Activated CD8-positive, alpha-beta T cell treated with anti-CD3 and anti-CD28 coated beads for 36 hours (primary cell): ENCODE data around the gene LIN54. TPM values are rescaled to one million over a fixed set of nuclear protein-coding genes. Genes with fewer than 3 reads are reported as not detected.

Experiments used
- ATAC-seq: fragments of 200-7000 bp; cut with Tn5 transposase; one replicate; pipeline ENCODE4 v1.10.0; 2021; ENCODE audit warnings: mild to moderate bottlenecking, moderate library complexity
- CTCF ChIA-PET: fragments of 350-600 bp; sonication (Branson Sonifier 250); formaldehyde crosslinking; loops from one replicate; lab custom pipeline; 2021; ENCODE audit warnings: antibody characterized with exemption; lab: Charles Lee
- POLR2A ChIA-PET: fragments of 350-600 bp; sonication (Branson Sonifier 250); formaldehyde crosslinking; loops from one replicate; lab custom pipeline; 2021; ENCODE audit warnings: antibody characterized with exemption; lab: Charles Lee
- DNase-seq: peaks from one replicate; pipeline ENCODE4 v3.0.0-alpha.2; 2020
- H3K27ac Mint-ChIP-seq: one replicate; pipeline ENCODE4 v1.8.0; 2021; ENCODE audit warnings: mild to moderate bottlenecking, mixed read lengths
- H3K27me3 Mint-ChIP-seq: one replicate; pipeline ENCODE4 v1.8.0; 2021; ENCODE audit warnings: mixed read lengths
- H3K36me3 Mint-ChIP-seq: one replicate; pipeline ENCODE4 v1.8.0; 2021; ENCODE audit warnings: low read depth, mixed read lengths
- H3K4me1 Mint-ChIP-seq: one replicate; pipeline ENCODE4 v1.8.0; 2021; ENCODE audit warnings: low read depth, mixed read lengths
- H3K4me3 Mint-ChIP-seq: one replicate; pipeline ENCODE4 v1.8.0; 2021; ENCODE audit warnings: mild to moderate bottlenecking, moderate library complexity, mixed read lengths
- H3K9me3 Mint-ChIP-seq: one replicate; pipeline ENCODE4 v1.8.0; 2021; ENCODE audit warnings: mixed read lengths
- intact Hi-C: fragments of 100-400 bp; cut with micrococcal nuclease; formaldehyde crosslinking; loops from one replicate; pipeline ENCODE4 v1.10.0; 2022
- total RNA-seq, 2 experiments: library from RNA; stranded (reverse); gene quantifications; one replicate each; pipeline ENCODE4 v1.2.3, GENCODE V29; 2021
- TF ChIP-seq, protein P1 (sequence below): fragments of 200-600 bp; IDR thresholded peaks from one replicate; pipeline ENCODE4 v1.8.0; 2022; ENCODE audit warnings: antibody characterized with exemption, mild to moderate bottlenecking

LIN54 gene
- total RNA-seq, 2 experiments from 2014 or later = 28.0 to 29.1 TPM

DNA sequence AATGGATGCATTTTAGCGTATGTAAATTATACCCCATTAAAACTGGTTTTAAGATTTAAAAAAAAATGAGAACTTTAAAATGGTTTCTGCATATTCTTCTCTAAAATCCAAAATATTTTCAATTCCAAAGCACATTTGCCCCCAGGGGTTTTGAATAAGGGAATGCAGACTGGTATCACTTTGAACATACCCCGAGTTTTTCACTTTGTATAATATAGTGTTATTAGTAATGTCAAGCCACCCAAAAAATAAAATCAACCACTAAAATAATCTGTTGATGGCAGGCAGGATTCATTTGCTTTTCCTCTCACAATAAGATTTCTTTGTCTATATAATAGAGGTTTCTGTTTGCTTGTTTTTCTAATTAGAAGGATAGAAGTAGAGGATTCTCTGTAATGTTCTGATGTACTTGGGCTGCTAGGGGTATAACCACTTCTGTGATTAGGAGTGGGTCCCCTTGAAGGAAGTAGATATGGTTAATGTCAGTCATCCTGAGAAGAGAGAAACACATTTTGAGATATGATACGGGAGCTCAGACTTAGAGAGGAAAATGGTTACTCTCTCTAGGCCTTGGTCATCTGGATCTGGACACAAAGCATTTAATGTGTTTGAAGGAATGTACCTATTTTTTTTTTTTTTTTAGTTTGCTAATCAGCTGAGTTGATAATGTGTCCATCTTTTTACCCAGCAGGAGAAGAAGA lies 9.3 kb upstream of the LIN54 start:
- CTCF ChIA-PET = interaction anchor here (0.9 kb wide), 1 partner anchor 13 kb away, joined by 3 read pairs; no protein-coding TSS in a partner anchor
- Mint-ChIP-seq H3K36me3 (no peaks in the 10 kb centered on the region), H3K27me3 (peaks cover under 1% of the 10 kb centered on the region), H3K4me3 (no peak overlapping the region), H3K4me1 (peaks cover 11% of the 10 kb centered on the region), H3K9me3 (peaks cover 1% of the 10 kb centered on the region), H3K27ac (no peak overlapping the region)
- ATAC-seq = peak; percentile 60
- intact Hi-C loops = no loop called here
- DNase-seq = no peak
- POLR2A ChIA-PET = no interaction called here
- TF ChIP-seq, protein P1, sequence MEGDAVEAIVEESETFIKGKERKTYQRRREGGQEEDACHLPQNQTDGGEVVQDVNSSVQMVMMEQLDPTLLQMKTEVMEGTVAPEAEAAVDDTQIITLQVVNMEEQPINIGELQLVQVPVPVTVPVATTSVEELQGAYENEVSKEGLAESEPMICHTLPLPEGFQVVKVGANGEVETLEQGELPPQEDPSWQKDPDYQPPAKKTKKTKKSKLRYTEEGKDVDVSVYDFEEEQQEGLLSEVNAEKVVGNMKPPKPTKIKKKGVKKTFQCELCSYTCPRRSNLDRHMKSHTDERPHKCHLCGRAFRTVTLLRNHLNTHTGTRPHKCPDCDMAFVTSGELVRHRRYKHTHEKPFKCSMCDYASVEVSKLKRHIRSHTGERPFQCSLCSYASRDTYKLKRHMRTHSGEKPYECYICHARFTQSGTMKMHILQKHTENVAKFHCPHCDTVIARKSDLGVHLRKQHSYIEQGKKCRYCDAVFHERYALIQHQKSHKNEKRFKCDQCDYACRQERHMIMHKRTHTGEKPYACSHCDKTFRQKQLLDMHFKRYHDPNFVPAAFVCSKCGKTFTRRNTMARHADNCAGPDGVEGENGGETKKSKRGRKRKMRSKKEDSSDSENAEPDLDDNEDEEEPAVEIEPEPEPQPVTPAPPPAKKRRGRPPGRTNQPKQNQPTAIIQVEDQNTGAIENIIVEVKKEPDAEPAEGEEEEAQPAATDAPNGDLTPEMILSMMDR = no peak

DNA sequence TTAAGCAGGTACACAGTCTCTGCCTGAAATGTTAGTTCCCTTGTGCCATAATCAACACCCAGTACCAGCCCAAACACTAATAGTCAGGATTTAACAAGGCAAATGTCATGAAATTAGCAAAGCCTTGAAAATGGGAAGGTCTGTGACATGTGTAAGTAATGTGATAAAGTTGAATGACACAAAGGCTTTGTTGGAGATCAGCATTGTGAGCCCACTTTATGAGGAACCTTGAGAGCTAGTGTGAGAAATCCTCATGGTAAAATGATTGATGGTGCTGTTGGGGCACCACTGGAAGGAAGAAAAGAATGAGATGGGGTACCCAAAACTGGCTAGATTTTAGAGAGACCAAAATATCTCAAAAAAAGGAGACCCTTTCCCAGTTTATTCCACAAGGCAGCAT lies 3.3 kb upstream of the LIN54 start:
- H3K9me3 Mint-ChIP-seq = no peaks in the 10 kb centered on the region
- TF ChIP-seq, protein P1 = no peak
- peak overlapping the region; percentile 32 for H3K27ac Mint-ChIP-seq
- POLR2A ChIA-PET = interaction anchor here (0.7 to 4.7 kb wide), 3 partner anchors 8 to 129 kb away, joined by 3 to 30 read pairs (median 8); partner anchors contain the start of gene COPS4
- ATAC-seq = no peak
- peaks cover 5% of the 10 kb centered on the region for H3K36me3 Mint-ChIP-seq
- CTCF ChIA-PET = interaction anchor here (0.9 to 1.3 kb wide), 2 partner anchors 17 to 21 kb away, joined by 3 to 5 read pairs; partner anchors contain the start of gene COPS4
- peak overlapping the region; percentile 97 for H3K4me3 Mint-ChIP-seq
- DNase-seq = no peak
- intact Hi-C loops = loop anchor here (2.0 to 5.0 kb wide), 2 partner anchors 21 to 112 kb away; partner anchors contain the start of genes COPS4 and THAP9
- H3K4me1 Mint-ChIP-seq = peaks cover 20% of the 10 kb centered on the region
- H3K27me3 Mint-ChIP-seq = no peaks in the 10 kb centered on the region

DNA sequence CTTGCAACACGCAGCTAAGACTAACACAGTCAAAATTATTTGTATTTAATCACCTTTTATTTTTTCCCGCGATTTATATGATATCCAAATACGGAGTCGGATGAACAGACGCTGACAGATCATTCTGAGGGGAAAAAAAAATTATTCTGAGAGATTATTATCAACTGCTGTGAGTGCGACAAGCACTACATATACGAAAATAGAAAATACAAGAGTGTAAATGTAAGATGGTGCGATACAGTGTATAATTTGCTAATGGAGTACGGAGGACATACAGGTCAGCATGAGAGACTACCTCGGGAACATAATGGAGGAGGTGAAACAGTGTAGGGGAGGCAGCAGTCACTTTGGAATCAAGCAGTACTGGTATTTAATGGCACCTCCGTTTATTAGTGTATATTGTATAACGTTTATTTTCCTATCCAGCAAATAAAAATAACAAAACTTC lies 2.8 kb upstream of the LIN54 start:
- intact Hi-C loops = loop anchor here (2.0 to 5.0 kb wide), 2 partner anchors 21 to 111 kb away; partner anchors contain the start of genes COPS4 and THAP9
- ChIA-PET CTCF (interaction anchor here (0.9 to 1.5 kb wide), 4 partner anchors 17 to 270 kb away, joined by 3 to 5 read pairs (median 4); partner anchors contain the start of genes COPS4 and THAP9), POLR2A (interaction anchor here (0.6 to 4.7 kb wide), 9 partner anchors 9 to 129 kb away, joined by 3 to 30 read pairs (median 7); partner anchors contain the start of genes COPS4, SEC31A and THAP9)
- Mint-ChIP-seq H3K27me3 (no peaks in the 10 kb centered on the region), H3K4me1 (peaks cover 23% of the 10 kb centered on the region), H3K4me3 (peak overlapping the region; percentile 97), H3K36me3 (peaks cover 5% of the 10 kb centered on the region), H3K27ac (peak overlapping the region; percentile 91), H3K9me3 (no peaks in the 10 kb centered on the region)
- no peak for DNase-seq
- TF ChIP-seq, protein P1 = no peak
- ATAC-seq = no peak

DNA sequence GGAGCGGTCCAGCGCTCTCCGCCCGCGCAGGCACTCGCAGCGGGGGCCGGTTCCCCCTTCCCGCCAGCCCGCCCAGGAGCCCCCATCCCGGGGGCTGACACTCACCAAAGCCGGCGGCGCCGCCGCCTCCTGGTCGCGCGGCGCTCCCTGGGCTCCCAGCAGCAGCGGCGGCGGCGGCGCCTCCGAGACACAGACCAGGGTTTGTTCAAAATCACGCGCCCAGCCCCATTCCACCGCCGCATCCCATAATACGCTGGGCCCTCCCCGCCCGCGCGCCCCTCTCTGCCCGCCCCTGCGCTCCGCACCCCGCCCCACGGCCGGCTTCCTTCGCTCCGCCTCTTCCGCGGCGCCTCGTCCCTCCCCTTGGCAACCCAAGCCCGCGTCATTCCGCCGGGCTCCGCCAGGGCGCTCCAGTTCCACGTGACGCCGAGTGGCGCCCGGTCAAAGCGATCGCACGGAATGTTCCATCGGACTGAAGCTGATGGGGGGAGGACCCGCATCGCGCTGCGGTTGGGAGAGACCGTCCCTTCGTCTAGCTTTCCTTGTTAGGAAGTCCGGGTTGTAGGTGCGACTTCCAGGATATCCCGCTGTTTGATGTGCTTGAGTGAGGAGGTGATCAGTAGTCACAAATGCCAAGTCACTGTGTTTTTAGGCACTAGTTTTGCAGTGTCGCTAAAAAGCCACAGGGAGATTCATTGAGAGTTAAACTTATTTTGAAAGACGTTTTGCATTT lies 2.2 kb upstream of the LIN54 start:
- H3K27me3 Mint-ChIP-seq = no peaks in the 10 kb centered on the region
- no peaks in the 10 kb centered on the region for H3K9me3 Mint-ChIP-seq
- TF ChIP-seq, protein P1 = no peak
- H3K4me1 Mint-ChIP-seq = peaks cover 27% of the 10 kb centered on the region
- peak; percentile 97 for DNase-seq
- ChIA-PET POLR2A (interaction anchor here (0.6 to 4.7 kb wide), 13 partner anchors 9 to 176 kb away, joined by 3 to 30 read pairs (median 3); partner anchors contain the start of genes COPS4, SEC31A and THAP9), CTCF (interaction anchor here (0.9 to 1.9 kb wide), 6 partner anchors 18 to 270 kb away, joined by 3 to 11 read pairs (median 4); partner anchors contain the start of genes COPS4 and THAP9)
- H3K4me3 Mint-ChIP-seq = peak overlapping the region; percentile 97
- peak overlapping the region; percentile 91 for H3K27ac Mint-ChIP-seq
- peaks cover 8% of the 10 kb centered on the region for H3K36me3 Mint-ChIP-seq
- intact Hi-C loops = loop anchor here (2.0 to 5.0 kb wide), 2 partner anchors 22 to 111 kb away; partner anchors contain the start of genes COPS4 and THAP9
- peak; percentile 91 for ATAC-seq
